Subcutaneous abdominal adipose tissue (tissue), 5 donors: ENCODE results near the gene BLID.

Source experiments
- H3K27ac ChIP-seq: one replicate; pipeline ENCODE4 v1.7.0; 2013; ENCODE audit warnings: low read depth, mild to moderate bottlenecking, inconsistent platforms, low read length, moderate library complexity
- H3K27me3 ChIP-seq, 5 donors: one replicate each; pipeline ENCODE4 v1.7.0; 2013; ENCODE audit warnings: low read length in 5 of 5, inconsistent platforms in 1 of 5; ENCODE audit not compliant: control insufficient read depth in 5 of 5, insufficient read depth in 4 of 5
- H3K36me3 ChIP-seq, 5 donors: one replicate each; pipeline ENCODE4 v1.7.0; 2013; ENCODE audit warnings: low read length in 5 of 5; ENCODE audit not compliant: control insufficient read depth in 5 of 5, insufficient read depth in 5 of 5
- H3K4me1 ChIP-seq, 5 donors: one replicate each; pipeline ENCODE4 v1.7.0; 2013; ENCODE audit warnings: low read length in 5 of 5, mild to moderate bottlenecking in 3 of 5, moderate library complexity in 1 of 5; ENCODE audit not compliant: control insufficient read depth in 5 of 5, insufficient read depth in 5 of 5
- H3K4me3 ChIP-seq, 5 donors: one replicate each; pipeline ENCODE4 v1.7.0; 2013; ENCODE audit warnings: low read length in 5 of 5, low read depth in 1 of 5
- H3K9ac ChIP-seq, 5 donors: one replicate each; pipeline ENCODE4 v1.7.0; 2013; ENCODE audit warnings: low read length in 5 of 5, mild to moderate bottlenecking in 4 of 5, moderate library complexity in 3 of 5
- H3K9me3 ChIP-seq, 5 donors: one replicate each; pipeline ENCODE4 v1.7.0; 2013; ENCODE audit warnings: low read length in 5 of 5; ENCODE audit not compliant: control insufficient read depth in 5 of 5
- donor health status: healthy.
- donor health status: healthy.
- donor health status: healthy.
- donor health status: healthy.
- donor health status: healthy.

The BLID gene

DNA sequence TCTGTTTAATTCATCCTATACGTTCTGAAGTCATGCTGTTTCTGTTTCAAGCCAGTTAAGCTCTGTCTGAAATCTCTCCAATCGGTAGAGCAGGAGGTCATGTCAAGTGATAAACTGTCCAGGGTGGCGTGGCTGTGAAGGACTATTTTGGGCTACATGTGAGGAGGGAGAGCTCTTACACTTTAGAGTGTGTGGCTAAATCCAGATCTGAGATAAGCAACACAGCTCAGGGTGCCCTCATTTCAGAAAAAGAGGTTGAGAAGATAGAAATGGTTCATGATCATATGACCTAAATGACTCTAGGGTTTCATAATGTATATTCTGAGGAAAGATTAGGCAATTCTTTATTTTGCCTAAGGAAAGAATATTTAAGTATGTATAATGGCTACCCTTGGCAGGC is 8.4 kb downstream of the BLID start:
- no peaks in the 10 kb centered on the region for H3K36me3 ChIP-seq
- no peaks in the 10 kb centered on the region for H3K27me3 ChIP-seq
- no peaks in the 10 kb centered on the region for H3K9me3 ChIP-seq
- H3K4me1 ChIP-seq, result peaks cover 0 to 12% (median 3%) of the 10 kb centered on the region in 5 donors
- H3K9ac ChIP-seq, result no peak overlapping the region
- H3K4me3 ChIP-seq, result no peak overlapping the region
- no peak overlapping the region for H3K27ac ChIP-seq

DNA sequence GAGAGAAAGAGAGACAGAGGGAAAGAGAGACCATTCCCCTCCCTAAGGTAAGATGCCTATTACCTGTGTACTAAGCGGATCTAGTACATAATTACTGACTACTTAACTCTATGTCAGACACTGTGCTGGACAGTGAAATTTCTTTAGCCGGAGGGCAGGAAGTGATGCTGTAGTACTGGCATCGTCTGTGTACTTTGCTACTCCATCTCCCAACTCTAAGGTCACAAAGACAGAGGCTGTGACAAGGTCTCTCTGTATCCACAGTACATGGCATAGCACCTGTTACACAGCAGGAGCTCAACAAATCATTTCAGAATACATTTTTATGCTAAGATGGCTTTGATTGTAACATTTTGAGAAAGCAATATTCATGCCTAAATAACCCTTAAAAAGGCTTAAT is 9.0 kb downstream of the BLID start:
- Histone ChIP-seq H3K27ac (no peak overlapping the region), H3K9me3 (no peaks in the 10 kb centered on the region), H3K36me3 (no peaks in the 10 kb centered on the region), H3K4me3 (no peak overlapping the region), H3K4me1 (peaks cover 0 to 9% (median 4%) of the 10 kb centered on the region in 5 donors), H3K9ac (no peak overlapping the region), H3K27me3 (no peaks in the 10 kb centered on the region)

DNA sequence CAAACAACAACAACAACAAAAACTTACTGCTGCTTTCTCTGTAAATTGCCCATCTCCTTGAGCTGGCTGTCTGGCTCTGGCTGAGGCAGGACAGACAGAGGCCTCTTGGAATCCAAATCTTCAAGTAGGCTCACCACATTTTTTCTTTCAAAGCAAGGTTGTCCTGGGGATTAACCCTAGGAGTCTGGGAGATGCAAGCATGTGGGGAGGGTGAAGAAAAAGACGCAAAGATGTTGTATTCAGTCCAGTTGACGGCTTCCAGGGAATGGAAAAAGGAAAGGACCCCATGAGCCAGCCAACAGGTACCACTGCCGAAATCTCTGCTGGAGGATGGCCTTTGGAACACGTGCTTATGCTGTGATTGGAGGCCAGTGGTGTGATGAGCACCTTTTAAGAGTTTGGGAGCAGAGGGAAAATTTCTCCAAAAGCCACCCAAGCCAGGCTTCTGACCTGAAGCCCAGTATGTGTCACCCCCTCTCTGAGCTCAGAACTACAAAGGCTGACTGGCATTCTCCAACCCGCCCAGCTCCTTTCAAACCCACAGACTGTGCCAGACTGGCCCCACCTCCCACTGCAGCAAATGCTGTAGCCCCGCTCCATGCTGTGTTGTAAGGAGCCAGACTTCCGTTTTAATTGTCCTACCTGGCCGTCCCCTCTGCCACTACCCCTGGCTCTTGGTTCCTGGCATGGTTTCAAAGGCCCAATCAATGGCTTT is 10.8 kb downstream of the BLID start:
- H3K36me3 ChIP-seq, result no peaks in the 10 kb centered on the region
- no peaks in the 10 kb centered on the region for H3K9me3 ChIP-seq
- H3K4me1 ChIP-seq, result peaks cover 0 to 20% (median 12%) of the 10 kb centered on the region in 5 donors
- H3K4me3 ChIP-seq, result no peak overlapping the region
- no peak overlapping the region for H3K9ac ChIP-seq
- no peak overlapping the region for H3K27ac ChIP-seq
- no peaks in the 10 kb centered on the region for H3K27me3 ChIP-seq

DNA sequence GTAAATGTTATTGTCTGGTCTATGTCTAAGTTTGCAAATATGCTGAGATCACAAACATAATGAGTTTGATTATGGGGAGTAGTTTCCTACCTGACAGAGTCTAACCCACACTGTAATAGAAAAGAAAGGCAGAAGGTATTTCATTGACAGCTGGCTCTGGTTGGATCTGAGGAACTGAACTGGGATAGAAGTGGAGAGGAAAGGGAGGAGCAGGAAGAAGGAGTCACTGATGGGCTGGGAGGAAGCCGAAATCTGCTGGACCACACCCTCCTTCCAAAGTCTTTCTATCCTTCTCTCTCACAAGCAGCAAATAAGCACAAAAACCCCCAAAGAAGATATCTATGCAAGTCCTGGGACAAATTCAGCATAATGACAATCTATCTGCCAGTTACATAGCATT is 11.7 kb downstream of the BLID start:
- Histone ChIP-seq H3K9ac (no peak overlapping the region), H3K9me3 (no peaks in the 10 kb centered on the region), H3K4me1 (peaks cover 0 to 23% (median 12%) of the 10 kb centered on the region in 5 donors), H3K27ac (no peak overlapping the region), H3K4me3 (no peak overlapping the region), H3K27me3 (peaks cover 0 to 3% (median 0%) of the 10 kb centered on the region in 5 donors), H3K36me3 (no peaks in the 10 kb centered on the region)

DNA sequence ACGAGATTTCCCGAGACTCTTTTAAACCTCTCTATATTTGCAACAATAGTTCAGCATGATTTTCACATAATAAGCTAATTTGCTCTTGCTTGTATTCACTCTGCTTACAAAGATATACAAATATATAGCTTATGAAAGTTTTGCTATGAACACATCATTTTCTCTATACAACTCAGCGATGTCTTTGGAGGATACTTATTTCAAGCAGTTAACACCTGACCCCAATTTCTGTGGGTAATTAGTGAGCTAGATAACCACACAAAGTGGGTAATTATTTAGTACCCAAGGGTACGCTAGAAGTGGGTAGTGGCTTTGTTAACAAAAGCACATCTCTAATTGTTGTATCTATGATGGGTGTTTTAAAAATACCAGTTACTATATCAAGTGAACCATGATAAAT is 12.3 kb downstream of the BLID start:
- Histone ChIP-seq H3K36me3 (no peaks in the 10 kb centered on the region), H3K9ac (no peak overlapping the region), H3K4me1 (peaks cover 0 to 23% (median 12%) of the 10 kb centered on the region in 5 donors), H3K27me3 (peaks cover 0 to 3% (median 0%) of the 10 kb centered on the region in 5 donors), H3K9me3 (no peaks in the 10 kb centered on the region), H3K4me3 (no peak overlapping the region), H3K27ac (no peak overlapping the region)

DNA sequence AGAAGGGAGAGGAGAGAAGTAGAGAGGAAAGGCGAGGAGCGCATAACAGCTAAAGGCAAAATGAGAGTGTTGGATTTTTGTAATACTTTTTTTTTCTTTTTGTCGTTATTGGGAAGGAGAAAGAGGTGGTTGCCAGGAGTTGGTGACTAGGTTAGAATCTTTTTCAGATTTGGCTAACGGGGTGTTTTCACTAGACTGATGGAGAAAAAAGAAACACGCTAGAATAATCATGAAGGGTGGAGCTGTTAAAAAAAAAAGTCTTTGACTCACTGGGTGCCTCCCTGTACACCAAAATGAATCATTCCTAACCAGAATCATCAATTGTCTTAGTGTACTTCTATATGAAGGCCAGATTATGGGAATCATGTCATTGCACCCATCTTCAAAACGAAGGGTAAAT is 12.7 kb downstream of the BLID start:
- Histone ChIP-seq H3K27ac (no peak overlapping the region), H3K4me1 (peaks cover 0 to 23% (median 12%) of the 10 kb centered on the region in 5 donors), H3K9ac (no peak overlapping the region), H3K36me3 (no peaks in the 10 kb centered on the region), H3K9me3 (no peaks in the 10 kb centered on the region), H3K4me3 (no peak overlapping the region), H3K27me3 (peaks cover 0 to 3% (median 0%) of the 10 kb centered on the region in 5 donors)

DNA sequence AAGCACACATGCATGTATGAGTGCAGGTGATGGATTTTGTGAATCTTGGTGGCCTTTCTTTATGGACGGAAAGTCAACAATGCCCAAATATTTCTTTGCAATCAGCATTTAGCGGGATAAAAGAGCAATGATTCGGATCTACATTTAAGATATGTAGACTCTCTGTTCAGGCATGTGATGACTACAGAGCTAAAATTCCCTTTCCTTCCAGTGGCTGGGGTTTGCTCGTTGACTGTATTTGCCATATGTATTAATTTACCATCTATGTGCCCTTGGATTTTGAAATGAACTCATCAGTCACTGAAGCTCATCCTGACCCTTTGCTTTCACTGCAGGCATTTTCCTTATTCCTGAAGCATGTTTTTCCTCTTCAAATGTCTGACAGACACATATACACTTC is 13.6 kb downstream of the BLID start:
- H3K27ac ChIP-seq, result peak overlapping the region; percentile 94
- peaks cover 0 to 3% (median 0%) of the 10 kb centered on the region in 5 donors for H3K27me3 ChIP-seq
- H3K9ac ChIP-seq, result peak overlapping the region in 1 of 5 donors; percentile 75
- H3K9me3 ChIP-seq, result no peaks in the 10 kb centered on the region
- peak overlapping the region in 1 of 5 donors; percentile 71 for H3K4me3 ChIP-seq
- H3K36me3 ChIP-seq, result no peaks in the 10 kb centered on the region
- peaks cover 0 to 23% (median 11%) of the 10 kb centered on the region in 5 donors for H3K4me1 ChIP-seq

DNA sequence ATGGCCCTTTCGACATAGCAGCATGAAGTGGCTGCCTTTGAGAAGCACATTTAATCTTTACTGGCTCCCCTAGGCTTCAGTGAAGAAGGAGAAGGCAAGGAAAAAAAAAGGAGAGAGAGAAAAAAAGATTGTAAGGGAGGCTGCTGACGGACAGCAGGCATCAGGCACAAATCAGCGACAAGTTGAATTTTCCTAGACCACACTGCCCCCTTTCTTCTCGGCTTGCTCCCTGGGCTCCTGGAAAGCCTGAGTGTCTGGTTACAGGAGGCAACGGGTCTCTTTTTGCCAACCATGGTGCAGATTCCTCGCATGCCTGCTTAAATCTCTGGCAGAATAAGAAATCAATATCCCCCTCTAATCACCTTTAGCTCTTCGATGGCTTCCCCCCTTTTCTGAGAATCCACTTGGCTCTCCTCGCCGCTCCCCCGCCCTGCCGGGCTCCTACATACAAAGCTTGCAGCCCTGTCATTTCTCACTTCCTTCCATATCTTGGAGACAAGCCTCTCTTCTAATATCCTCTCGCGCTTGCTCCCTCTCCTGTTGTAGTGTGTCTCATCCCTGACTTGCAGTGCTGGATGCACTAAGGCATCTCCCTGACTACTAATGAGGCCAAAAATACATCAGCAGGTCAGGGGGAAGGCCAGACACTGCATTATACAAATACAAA is 14.3 kb downstream of the BLID start:
- peaks cover 0 to 23% (median 11%) of the 10 kb centered on the region in 5 donors for H3K4me1 ChIP-seq
- H3K9me3 ChIP-seq, result no peaks in the 10 kb centered on the region
- peaks cover 0 to 3% (median 0%) of the 10 kb centered on the region in 5 donors for H3K27me3 ChIP-seq
- peak overlapping the region; percentile 94 for H3K27ac ChIP-seq
- peak overlapping the region; percentile 59 to 71 (median 67) for H3K4me3 ChIP-seq
- no peaks in the 10 kb centered on the region for H3K36me3 ChIP-seq
- H3K9ac ChIP-seq, result peak overlapping the region; percentile 64 to 90 (median 75)

DNA sequence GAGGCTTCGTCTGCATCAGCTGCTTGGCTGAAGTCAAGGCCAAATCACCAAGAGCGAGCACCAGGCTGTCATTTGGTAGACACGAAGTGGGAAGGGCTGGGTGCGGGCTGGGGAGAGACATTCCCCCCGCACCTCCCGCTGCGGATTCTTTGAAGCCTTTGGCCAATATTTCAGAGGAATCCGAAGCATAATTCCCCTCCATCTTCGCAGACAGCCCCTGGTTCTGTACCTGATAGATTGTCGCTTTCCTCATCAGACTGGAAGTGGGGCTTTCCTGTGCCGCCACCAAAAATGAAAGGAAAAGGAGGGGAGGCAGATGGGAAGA is 15.3 kb downstream of the BLID start:
- no peaks in the 10 kb centered on the region for H3K9me3 ChIP-seq
- H3K27me3 ChIP-seq, result peaks cover 0 to 3% (median 0%) of the 10 kb centered on the region in 5 donors
- H3K36me3 ChIP-seq, result no peaks in the 10 kb centered on the region
- peak overlapping the region; percentile 59 to 71 (median 67) for H3K4me3 ChIP-seq
- H3K9ac ChIP-seq, result peak overlapping the region; percentile 64 to 90 (median 75)
- H3K4me1 ChIP-seq, result peaks cover 0 to 25% (median 12%) of the 10 kb centered on the region in 5 donors
- peak overlapping the region; percentile 94 for H3K27ac ChIP-seq

DNA sequence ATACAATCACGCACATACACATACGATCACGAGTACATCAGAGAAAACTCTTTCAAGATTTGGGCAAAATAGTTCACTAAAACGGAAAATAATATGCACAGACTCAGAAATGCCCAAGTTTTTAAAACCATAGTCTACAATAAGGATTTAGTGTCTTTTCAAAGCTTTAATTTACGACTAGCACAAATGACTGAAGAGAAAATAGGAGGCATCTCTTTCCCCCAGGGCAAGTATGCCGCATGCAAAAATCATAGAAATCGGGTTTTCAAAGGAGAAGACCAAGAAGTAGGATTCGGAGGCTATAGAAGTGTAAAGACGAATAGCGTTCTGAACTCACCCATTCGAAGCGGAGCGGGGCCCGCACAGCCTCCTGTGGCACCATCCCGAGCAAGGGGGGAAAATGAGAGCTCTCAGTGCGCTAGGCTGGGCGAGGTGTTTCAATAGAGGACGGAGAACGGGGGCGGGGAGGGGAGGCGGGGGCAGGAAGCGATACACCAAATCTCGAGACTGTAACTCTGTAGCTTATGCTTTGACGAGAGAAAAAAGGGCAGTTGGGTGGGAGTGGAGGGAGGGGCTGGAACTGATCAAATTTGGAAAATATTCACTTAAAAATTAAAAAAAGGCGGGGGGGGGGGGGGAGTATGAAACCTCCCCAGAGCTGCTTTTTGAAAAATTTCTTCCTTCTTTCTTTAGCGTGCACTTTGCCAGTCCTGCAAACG is 15.8 kb downstream of the BLID start:
- no peaks in the 10 kb centered on the region for H3K36me3 ChIP-seq
- peak overlapping the region; percentile 94 for H3K27ac ChIP-seq
- H3K9me3 ChIP-seq, result no peaks in the 10 kb centered on the region
- peak overlapping the region; percentile 19 to 90 (median 67) for H3K9ac ChIP-seq
- peak overlapping the region; percentile 59 to 71 (median 71) for H3K4me3 ChIP-seq
- peaks cover 0 to 3% (median 0%) of the 10 kb centered on the region in 5 donors for H3K27me3 ChIP-seq
- H3K4me1 ChIP-seq, result peaks cover 0 to 29% (median 12%) of the 10 kb centered on the region in 5 donors
